HG03025 (cell line): ENCODE results near the gene HSPA8.
"Not testable (repeated sequence)": the region's sequence is repeated elsewhere in the genome, so short reads cannot be mapped to it uniquely, and the experiment has no call there.

Experiments
- ATAC-seq: cut with Tn5 transposase; IDR thresholded peaks from one replicate; pipeline ENCODE4 v1.9.1; 2021; ENCODE audit warnings: mild to moderate bottlenecking, moderate library complexity; ENCODE audit not compliant: unreplicated experiment, low FRiP score

Gene HSPA8

DNA sequence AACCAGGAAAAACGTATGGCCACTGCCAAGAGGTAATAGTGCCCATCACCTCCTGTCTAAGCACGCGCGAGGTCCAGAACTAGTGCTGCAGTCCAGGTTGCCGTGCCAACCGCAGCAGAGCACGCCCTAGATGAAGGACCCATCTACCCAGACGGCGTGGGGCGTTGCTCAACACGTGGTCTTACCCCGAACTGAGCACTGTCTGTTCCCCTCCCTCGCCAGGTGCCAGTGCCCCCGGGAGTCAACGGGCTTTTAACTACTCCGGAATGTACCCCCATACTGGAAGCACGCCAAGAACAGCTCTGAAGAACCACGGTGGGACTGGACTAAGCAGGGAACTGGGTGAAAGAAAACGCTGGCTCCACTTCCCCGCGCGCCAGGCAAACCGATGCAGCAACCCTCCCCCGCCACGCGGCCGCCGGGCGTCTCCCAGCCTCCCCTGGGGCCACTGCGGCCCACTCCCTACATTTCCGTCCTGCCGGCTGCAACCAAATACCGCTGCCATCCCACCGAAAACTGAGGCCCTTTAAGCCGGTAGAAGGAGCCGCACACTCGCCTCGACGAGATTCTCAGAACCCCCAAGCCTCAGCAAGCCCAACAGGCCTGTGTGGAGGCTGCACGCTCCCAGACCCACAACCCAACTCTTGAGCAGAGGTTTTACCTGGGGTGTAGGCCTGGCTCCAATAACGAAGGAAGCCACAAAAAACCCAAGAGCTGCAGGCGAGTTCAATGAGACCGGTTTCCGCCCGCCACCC, at the start of gene HSPA8:
HSPA8 (minus strand) TSS at position 734 of the 755 bp plus-strand sequence. CDS start 812 bp downstream, outside the sequence.
- peak; percentile 2 for ATAC-seq

DNA sequence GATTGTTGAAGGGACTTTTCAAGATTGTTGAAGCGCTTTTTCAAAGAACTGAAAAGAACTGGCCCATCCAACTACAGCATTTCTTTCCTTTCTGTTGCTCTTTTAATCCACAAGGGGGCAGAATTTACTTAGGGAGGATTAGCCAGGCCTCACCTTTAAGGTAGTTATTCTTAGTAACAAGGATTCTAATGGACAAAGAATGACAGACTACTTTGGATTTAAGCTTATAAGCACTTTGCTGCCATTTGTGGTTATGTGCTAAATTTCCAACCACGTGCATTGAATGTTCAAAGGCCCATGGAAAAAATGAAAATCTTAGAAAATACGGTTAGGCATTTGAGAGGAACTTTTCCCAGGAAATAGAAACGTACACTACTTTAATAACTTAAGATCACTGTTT, 49.5 kb upstream of the HSPA8 start:
- no peak for ATAC-seq

DNA sequence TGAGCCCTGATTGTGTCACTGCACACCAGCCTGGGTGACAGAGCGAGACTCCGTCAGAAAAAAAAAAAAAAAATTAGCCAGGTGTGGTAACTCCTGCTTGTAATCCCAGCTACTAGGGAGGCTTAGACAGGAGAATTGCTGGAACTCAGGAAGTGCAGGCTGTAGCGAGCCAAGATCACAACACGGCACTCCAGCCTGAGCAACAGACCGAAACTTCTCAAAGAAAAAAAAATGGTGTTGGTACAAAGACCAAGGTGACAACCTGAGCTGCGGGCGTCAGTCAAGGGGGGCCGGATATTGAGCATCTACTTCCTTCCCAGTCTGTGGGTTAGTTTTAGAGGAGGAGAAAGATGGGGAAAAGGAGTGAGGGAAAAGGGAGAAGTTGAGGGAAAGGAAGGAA, 48.5 kb upstream of the HSPA8 start:
- ATAC-seq: no peak

DNA sequence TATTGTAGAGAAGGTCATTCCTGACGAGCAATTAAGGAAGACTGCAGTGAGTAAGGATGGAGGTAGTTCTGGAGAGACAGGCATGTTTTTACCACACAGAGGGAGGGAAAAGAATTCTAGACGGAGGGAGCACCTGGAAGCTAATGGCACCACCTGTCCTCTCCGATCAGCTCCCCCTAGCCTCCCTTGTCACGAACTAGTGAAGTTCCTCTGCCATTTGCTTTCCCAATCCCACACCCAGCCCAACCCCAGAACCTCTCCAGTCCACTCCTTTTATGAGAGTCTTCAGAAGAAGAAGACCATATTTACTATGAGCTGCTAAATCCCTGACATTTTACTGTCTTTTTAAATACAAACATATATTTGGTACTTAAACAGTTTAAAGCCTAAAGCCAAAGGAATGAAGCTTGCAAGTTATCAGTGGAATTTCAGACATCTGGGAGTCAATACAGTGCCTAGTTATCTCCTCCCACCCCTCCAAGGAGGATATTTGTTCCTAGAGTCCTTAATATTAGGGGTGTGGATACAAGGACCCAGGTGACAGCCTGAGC, 46.1 kb upstream of the HSPA8 start:
- ATAC-seq: no peak

DNA sequence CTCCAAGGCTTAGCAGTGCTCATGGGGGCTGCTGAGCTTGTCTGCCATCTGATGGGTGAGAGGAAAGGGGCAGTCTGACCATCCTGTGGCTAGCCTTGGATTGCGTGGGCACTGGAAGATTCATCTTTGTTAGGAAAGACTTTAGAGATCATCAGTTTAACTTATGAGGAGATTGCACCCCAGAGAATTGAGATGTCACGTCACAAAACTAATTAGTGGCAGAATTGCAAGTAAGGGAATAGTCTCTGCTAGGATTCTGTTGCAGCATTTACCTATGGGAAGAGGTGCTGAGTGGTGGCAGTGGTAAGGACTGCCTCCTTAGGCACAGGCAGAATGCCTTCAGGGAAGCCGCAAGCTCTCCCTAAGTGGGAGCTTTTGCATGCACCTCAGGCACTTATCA, 42.8 kb upstream of the HSPA8 start:
- no peak for ATAC-seq

DNA sequence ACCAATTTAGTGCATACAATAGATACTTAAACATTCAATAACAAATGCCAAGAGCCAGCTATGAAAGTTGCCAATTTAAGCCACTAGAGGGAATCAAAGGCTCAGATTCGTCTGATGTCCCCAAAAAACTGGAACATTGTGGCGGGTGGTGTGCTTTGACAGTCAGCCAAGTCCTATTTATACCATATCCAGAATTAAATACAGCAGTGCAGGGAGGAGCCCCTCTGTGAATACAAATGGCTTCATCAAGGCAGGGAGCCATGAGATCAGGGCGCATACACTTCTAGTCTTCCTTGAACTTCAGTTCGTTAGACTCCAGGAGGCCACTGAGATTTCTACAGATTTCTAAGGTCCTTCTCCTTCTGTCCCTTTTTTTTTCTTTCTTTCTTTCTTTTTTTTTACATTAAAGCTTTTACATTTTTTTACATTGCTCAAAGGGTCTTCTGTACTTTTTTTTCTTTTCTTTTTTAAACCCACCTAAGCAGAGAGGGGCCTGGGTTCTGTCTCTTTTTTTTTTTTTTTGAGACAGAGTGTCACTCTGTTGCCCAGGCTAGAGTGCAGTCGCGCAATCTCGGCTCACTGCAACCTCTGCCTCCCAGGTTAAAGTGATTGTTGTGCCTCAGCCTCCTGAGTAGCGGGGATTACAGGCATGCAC, 41.5 kb upstream of the HSPA8 start:
- ATAC-seq: no peak

DNA sequence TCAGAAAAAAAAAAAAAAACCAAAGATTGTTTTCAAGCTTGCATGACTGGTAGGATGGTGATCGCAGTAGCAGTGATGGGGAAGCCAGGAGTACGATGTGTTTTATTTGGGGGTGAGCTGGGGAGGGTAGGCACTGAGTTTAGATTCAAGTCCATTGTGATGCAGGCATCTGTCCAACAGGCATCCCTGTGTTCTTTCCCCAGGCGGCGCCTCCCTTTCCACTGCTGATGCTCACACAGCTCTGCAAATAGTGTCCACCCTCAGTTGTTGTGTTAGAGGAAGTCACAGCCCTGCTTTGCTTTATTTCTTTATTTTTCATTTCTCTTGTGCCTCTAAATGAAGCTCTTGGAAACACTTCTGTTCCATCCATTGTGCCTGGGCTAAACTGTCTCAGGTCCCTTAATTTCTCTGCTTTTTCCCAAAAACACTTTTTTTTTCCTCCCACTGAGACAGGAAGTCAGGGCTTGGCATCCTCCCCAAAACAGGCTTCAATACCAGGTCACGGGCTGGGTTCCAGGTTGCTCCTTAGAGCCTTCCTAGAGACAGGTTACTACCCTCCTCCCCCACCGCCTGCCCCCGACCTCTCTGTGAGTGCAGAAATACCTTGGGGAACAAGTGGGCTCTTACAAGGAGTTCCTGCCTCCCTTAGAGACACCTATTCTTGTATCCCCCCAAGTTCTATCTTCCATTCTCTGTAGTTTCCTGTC, 38.6 kb upstream of the HSPA8 start:
- ATAC-seq: no peak

DNA sequence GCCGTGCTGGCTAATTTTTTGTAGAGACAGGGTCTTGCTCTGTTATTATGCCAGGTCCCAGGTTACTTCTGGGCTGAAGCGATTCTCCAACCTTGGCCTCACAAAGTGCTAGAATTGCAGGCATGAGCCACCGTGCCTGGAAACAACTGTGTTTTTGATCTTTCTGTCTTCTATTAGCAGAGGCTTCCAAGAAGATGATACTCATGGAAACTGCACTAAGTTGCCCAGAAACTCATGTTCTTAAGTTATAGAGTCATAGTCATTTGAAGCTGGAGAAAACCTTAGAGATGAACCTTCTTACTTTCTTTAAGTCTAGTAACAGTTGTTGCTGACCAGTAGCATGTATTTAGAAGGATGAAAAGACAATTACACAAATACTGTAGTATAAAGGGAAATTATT, 37.1 kb upstream of the HSPA8 start:
- no peak for ATAC-seq

DNA sequence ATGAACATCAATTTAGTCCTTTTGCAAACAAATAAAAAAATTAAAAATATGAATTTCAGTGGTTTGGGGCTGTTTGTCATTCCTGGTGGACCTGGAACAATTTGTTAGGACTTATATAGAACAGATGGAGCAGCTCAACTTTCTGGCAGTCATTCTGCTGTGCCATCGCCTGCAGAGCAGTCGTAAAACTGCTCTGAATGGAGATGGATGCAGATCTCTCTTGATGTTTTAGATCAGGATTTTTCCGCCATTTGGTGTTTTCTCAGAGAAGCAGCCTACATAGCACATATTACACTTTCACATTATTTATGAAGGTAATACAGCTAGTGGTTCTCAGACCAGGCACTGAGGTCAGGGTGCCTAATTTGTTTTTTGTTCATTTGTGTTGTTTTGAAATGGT, 31.8 kb upstream of the HSPA8 start:
- ATAC-seq: no peak

DNA sequence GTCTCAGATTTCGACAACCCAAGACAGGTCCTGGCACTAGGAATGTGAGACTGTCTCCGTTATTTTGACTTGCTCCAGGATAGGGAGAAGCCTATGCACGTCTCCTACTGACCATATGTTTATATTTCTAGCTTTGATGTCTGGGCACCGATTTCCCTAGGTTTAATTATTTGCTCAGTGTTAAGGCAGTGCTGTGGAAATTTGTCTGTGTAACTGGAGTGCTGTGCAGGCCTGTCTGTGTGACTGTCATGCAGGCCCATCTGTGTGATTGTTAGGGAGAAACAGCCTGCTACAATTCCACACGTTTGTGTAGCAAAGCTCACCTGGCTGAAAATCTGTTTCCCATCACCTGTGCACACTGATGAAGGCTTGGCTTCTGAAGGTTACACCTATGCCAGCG, 29.6 kb upstream of the HSPA8 start:
- no peak for ATAC-seq

DNA sequence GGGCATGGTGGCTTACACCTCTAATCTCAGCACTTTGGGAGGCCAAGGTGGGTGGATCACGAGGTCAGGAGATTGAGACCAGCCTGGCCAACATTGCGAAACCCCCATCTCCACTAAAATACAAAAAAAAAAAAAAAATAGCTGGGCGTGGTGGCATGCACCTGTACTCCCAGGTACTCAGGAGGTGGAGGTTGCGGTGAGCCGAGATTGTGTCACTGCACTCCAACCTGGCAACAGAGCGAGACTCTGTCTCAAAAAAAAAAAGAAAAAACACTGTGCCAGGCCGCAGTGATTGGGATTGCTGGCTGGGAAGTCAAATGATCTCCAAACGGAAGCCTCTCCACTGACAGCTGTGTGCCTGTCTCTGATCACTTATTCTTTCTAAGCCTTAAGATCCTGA, 28.2 kb upstream of the HSPA8 start:
- not testable (repeated sequence) for ATAC-seq

DNA sequence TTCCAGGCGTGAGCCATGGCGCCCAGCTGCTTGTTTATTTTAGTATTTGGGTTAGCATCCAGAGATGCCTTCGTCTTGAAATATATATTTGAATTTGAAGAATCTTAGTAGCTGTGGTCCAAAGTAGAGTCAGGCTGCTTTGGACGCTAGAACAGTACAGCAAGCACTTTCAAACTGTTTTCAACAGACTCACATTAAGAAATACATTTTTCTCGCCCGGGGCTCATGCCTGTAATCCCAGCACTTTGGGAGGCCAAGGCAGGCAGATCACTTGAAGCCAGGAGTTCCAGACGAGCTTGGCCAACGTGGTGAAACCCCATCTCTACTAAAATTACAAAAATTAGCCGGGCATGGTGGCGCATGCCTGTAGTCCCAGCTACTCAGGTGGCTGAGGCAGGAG, 27.0 kb upstream of the HSPA8 start:
- not testable (repeated sequence) for ATAC-seq

DNA sequence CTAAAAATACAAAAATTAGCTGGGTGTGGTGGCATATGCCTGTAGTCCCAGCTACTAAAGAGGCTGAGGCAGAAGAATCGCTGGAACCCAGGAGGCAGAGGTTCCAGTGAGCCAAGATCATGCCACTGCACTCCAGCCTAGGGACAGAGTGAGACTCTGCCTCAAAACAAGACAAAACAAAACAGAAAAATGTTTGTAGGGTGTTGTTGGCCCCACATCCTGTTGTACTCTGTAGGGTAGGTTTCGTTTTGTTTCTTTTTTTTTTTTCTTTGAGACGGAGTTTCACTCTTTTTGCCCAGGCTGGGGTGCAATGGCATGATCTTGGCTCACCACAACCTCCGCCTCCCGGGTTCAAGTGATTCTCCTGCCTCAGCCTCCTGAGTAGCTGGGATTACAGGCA, 25.7 kb upstream of the HSPA8 start:
- ATAC-seq: peak; percentile 95

DNA sequence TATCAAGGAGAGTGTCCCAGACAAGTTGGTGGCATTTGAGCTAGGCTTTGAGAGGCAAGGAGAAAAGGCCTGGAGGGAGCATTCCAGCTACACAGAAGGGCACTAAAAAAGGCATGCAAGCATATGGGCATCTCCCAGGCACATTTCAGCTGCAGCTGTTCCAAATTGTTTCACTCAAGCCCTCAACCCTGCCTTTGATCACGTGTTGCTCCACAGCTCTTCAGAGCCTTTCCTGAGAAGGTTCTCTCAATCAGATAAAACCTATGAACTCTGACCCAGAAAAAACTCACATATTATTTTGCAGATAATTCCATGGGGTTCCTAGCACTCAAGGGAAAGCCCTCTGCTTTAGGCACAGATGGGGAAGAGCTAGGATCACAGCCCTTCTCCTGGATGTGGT, 24.4 kb upstream of the HSPA8 start:
- no peak for ATAC-seq

DNA sequence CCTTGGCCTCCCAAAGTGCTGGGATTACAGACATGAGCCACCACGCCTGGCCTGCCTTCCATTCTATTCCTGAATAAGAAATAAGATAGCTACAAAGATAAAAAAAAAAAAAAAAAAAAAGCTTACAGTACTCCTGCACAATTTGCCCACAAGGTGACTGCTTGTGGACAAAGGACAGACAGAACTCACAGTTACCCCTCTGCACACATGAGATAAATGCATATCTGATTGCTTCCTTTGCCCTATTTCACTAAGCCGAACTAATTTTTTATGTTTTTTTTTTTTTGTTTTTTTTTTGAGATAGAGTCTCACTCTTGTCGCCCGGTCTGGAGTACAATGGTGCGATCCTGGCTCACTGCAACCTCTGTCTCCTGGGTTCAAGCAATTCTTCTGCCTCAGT, 23.6 kb upstream of the HSPA8 start:
- ATAC-seq: no peak

DNA sequence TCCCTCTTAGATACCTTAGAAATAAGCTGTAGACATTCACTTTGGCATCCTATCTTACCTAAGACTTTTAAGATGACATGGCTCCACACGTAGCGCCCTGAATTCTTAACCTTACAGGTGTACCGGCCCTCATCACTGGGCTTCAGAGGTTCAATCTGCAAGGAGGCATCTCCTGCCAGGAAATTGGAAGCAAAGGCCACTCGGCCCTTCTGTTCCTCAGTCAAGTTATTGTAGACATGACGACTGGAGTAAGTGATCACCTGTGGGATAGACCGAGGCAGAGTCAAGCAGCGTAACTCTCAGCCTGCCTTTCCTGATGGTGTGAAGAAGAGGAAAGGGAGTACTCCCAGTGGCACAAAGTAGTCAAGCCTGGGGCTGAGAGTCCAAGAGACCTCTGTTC, 22.5 kb upstream of the HSPA8 start:
- no peak for ATAC-seq

DNA sequence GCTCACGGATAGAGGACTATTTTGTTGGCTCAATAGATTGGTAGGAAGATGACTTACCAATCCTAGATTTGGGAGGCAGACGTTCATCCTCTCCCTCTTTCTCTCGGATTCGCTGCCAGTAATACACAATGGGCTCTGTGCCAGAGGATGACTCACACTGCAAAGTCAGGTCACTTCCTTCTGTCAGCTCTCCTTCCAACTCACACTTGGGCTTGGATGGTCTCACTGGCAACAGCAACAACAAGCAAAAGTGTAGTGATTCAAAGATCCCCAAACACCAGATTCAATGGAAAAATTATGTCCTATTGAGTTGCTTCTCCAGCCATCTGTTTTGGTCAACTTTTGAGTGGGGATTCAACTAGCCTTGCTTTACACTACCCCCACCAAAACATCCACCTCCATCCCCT, 21.7 kb upstream of the HSPA8 start:
- no peak for ATAC-seq

DNA sequence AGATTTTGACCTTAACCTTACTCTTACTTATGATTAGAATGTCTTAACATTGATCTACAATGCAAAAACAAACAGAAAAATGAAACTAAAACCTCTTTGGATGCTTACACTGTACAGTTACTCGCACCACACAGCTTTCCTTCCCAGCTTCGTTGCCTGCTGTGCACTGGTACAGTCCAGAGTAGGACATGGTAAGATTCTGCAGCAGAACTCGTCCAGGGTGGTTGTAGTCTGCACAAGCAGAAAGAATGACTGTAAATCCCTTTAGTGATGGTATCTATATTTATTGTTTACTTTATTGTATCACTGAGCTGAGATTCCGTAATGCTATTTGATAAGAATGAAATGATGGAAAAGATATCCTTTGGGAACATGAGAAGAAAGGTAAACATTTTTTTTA, 21.0 kb upstream of the HSPA8 start:
- ATAC-seq: no peak

DNA sequence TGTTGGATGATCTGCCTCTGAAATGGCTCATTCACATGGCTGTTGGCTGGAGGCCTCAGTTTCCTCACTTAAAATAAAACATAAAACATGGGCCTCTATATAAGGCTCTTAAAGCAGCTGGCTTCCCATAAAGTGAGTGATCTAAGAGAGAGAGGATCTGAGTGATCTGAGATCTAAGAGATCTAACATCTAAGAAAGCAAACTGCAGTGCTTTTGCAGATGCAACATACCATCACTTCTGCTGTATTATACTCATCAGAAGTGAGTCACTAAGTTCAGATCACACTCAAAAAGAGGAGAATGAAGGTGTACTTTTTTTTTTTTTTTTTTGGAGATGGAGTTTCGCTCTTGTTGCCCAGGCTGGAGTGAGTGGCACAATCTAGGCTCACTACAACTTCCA, 18.1 kb upstream of the HSPA8 start:
- no peak for ATAC-seq

DNA sequence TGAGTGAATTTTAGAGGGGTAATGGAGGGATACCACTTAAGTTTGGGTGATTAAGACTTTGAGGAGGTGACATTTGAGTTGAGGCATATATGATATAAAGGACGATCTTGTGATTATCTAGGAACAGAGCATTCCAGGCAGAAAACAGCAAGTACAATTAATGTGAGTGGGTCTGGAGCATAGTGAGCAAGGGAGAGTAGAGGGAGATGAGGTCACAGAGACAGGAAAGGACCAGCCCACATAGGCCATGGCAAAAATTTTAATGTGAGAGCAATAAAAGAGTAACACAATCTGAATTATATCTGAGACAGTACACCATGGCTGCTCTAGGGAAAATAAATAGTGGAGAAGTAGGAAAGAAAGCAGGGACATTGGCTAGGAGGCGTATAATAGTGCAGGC, 14.5 kb upstream of the HSPA8 start:
- no peak for ATAC-seq

DNA sequence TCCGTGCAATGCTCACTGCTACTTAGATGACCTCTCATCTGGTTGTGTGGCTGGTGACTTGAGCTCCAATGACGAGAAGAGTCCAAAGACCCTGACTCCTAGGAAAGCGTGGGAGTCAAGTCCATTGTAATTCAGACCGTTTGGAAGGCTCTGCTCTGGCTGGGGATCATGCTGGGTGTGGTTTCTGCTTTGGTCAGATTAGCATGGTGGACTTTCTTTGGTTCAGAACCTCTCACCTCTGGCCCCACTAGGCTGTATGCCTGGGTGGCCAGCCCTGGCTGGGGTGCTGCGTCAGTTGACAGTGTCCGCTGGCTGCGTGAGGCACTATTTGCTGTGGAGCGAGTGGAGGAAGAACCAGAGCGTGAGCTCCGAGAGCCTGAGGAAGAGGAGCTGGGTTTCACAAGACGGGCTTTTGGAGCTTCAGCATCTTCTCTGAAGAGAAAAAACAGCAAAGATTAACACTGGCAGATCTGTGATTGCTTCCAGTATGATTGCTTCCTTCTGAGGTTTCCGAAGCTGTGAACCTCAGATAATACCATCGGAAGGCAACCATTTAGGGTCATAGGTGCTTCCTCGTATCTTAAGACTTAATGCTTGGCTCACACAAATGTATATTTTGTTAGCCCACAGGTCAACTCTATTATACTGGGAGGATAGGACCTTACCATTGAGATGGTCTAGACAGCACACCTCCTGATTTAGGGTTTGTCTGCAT, 11.6 kb upstream of the HSPA8 start:
- no peak for ATAC-seq
